CD8-positive, alpha-beta memory T cell (primary cell): Measurements from ENCODE around the gene OR52E2. TPM values are rescaled to one million over a fixed set of nuclear protein-coding genes. Genes with fewer than 3 reads are reported as not detected.

ENCODE experiments used
- polyA plus RNA-seq: library from polyadenylated mRNA; unstranded; fragments of 300-500 nt; fragmentation: Illumina TruSeq; gene quantifications from one replicate; pipeline ENCODE4 v1.2.3, GENCODE V29; 2021
- total RNA-seq, 2 experiments: library from RNA; stranded (reverse); gene quantifications; one replicate each; pipeline ENCODE4 v1.2.3, GENCODE V29; 2021

Gene OR52E2
- total and polyA plus RNA-seq, 3 experiments from 2014 or later = not detected

Other genes with a start within 250 kb of the OR52E2 start
- not detected for gene OR51F2, start 238.3 kb downstream of the OR52E2 start, total RNA-seq
- gene OR51F2, start 238.3 kb downstream of the OR52E2 start, polyA plus RNA-seq = not detected
- gene OR51S1, start 210.4 kb downstream of the OR52E2 start, total RNA-seq = not detected
- not detected for gene OR51S1, start 210.4 kb downstream of the OR52E2 start, polyA plus RNA-seq
- gene OR51T1, start 177.7 kb downstream of the OR52E2 start, total RNA-seq = not detected
- not detected for gene OR51T1, start 177.7 kb downstream of the OR52E2 start, polyA plus RNA-seq
- not detected for gene OR51A7, start 155.8 kb downstream of the OR52E2 start, total RNA-seq
- gene OR51A7, start 155.8 kb downstream of the OR52E2 start, polyA plus RNA-seq = not detected
- gene OR51G2, start 140.3 kb downstream of the OR52E2 start, total RNA-seq = not detected
- not detected for gene OR51G2, start 140.3 kb downstream of the OR52E2 start, polyA plus RNA-seq
- not detected for gene OR51G1, start 135.3 kb downstream of the OR52E2 start, total RNA-seq
- gene OR51G1, start 135.3 kb downstream of the OR52E2 start, polyA plus RNA-seq = not detected
- not detected for gene OR51A4, start 112.0 kb downstream of the OR52E2 start, total RNA-seq
- gene OR51A4, start 112.0 kb downstream of the OR52E2 start, polyA plus RNA-seq = not detected
- not detected for gene OR51A2, start 103.9 kb downstream of the OR52E2 start, total RNA-seq
- gene OR51A2, start 103.9 kb downstream of the OR52E2 start, polyA plus RNA-seq = not detected
- gene OR51L1, start 64.8 kb downstream of the OR52E2 start, total RNA-seq = not detected
- gene OR51L1, start 64.8 kb downstream of the OR52E2 start, polyA plus RNA-seq = not detected
- gene OR52J3, start 13.1 kb downstream of the OR52E2 start, total RNA-seq = not detected
- not detected for gene OR52J3, start 13.1 kb downstream of the OR52E2 start, polyA plus RNA-seq
- not detected for gene OR52E1, start 9.9 kb upstream of the OR52E2 start, total RNA-seq
- gene OR52E1, start 9.9 kb upstream of the OR52E2 start, polyA plus RNA-seq = not detected
- not detected for gene OR52A5, start 78.7 kb upstream of the OR52E2 start, total RNA-seq
- gene OR52A5, start 78.7 kb upstream of the OR52E2 start, polyA plus RNA-seq = not detected
- gene OR52A1, start 95.1 kb upstream of the OR52E2 start, total RNA-seq = not detected
- not detected for gene OR52A1, start 95.1 kb upstream of the OR52E2 start, polyA plus RNA-seq
- not detected for gene OR51V1, start 141.1 kb upstream of the OR52E2 start, total RNA-seq
- gene OR51V1, start 141.1 kb upstream of the OR52E2 start, polyA plus RNA-seq = not detected
- not detected for gene HBB, start 167.4 kb upstream of the OR52E2 start, total RNA-seq
- not detected for gene HBB, start 167.4 kb upstream of the OR52E2 start, polyA plus RNA-seq
- not detected for gene HBD, start 174.9 kb upstream of the OR52E2 start, total RNA-seq
- not detected for gene HBD, start 174.9 kb upstream of the OR52E2 start, polyA plus RNA-seq
- gene HBG1, start 190.2 kb upstream of the OR52E2 start, total RNA-seq = not detected
- not detected for gene HBG1, start 190.2 kb upstream of the OR52E2 start, polyA plus RNA-seq
- gene HBG2, start 195.2 kb upstream of the OR52E2 start, total RNA-seq = not detected
- not detected for gene HBG2, start 195.2 kb upstream of the OR52E2 start, polyA plus RNA-seq
- gene HBE1, start 210.3 kb upstream of the OR52E2 start, total RNA-seq = not detected
- not detected for gene HBE1, start 210.3 kb upstream of the OR52E2 start, polyA plus RNA-seq
- gene OR51B4, start 242.3 kb upstream of the OR52E2 start, total RNA-seq = not detected
- not detected for gene OR51B4, start 242.3 kb upstream of the OR52E2 start, polyA plus RNA-seq